HTERT RPE-1 (cell line): Measurements from ENCODE around the gene S100A1.
"Not testable (repeated sequence)": the region's sequence is repeated elsewhere in the genome, so short reads cannot be mapped to it uniquely, and the experiment has no call there.

Experiments
- in situ Hi-C: fragments of 300-500 bp; cut with MboI; formaldehyde crosslinking; loops from 4 replicates; pipeline ENCODE4 v1.14.3; 2020; ENCODE audit warnings: low sequenced_read_pairs

S100A1 gene

GRCh38 chr1:153629971-153630370 lies 1.7 kb downstream of the S100A1 start:
- in situ Hi-C loops = no loop called here

DNA sequence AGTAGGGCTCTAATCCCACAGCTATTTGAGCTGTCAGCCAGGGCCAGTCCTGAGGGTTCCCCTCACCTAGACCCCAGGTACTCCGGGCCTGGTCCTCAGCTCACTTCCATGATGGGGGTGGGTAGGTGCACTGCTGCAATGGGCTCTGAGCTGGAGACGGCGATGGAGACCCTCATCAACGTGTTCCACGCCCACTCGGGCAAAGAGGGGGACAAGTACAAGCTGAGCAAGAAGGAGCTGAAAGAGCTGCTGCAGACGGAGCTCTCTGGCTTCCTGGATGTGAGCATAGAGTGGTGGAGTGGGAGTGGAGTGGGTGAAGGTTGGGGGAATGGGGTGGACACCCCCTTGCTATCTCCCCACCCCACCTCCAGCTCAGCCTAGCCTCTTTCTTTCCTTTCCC lies 2.1 kb downstream of the S100A1 start:
- in situ Hi-C loops = no loop called here

DNA sequence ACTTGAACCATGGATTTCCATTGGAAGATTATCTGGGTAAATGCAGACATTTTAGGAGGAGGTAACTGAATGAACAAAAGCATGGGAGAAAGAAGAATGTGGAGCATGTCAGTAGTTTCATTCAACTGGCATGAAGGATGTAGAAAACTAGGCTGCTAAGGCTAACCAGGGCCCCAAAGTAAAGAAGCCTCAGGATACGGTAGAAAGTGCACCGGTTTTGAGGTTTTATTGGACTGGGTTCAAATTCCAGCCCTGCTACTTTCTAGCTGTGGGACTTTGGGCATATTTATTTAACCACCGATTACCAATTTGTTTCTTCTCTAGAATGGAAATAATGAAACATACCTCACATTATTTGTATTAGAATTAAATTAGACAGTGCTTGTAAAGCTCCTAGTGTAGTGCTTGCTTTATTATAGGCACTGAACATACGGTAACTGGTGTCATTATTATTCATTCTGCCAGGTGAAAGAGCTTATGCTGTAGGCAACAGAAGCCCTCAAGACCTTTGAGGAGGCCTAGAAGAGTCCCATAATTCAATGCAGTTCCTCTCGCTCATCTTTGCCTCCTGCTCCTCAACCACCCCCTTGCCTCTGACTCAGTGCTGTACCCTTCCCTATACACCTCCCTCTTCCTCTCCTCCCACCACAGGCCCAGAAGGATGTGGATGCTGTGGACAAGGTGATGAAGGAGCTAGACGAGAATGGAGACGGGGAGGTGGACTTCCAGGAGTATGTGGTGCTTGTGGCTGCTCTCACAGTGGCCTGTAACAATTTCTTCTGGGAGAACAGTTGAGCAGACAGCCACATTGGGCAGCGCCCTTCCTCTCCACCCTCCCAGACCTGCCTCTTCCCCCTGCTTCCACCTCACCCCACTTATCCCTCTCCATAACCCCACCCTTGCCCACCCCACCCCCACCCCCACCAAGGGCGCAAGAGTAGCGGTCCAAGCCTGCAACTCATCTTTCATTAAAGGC lies 3.1 kb downstream of the S100A1 start:
- in situ Hi-C loops = no loop called here

GRCh38 chr1:153633161-153633753 lies 5.0 kb downstream of the S100A1 start:
- in situ Hi-C loops = no loop called here

- in situ Hi-C loops = no loop called here
Observed at GRCh38 chr1:153633754-153634665, 5.8 kb downstream of the S100A1 start, which contains the start of gene CHTOP. CHTOP (plus strand) TSS chr1:153634066; CDS start chr1:153636589, 2,523 bp downstream.

DNA sequence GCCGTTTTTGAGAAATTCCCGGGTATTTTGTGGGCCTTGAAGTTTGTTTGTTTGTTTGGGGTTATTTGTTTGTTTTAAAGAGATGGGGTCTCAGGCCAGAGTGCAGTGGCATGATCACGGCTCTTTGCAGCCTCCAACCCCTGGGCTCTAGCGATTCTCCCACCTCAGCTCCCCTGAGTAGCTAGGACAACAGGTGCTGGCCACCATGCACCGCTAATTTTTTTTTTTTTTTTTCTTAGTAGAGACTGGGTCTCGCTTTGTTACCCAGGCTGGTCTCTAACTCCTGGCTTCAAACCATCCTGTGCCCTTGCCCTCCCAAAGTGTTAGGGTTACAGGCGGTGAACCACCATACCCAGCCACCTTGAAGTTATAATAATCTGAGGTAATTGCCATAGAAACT lies 7.6 kb downstream of the S100A1 start:
- in situ Hi-C loops = no loop called here

- in situ Hi-C loops = no loop called here
Observed at GRCh38 chr1:153636312-153636711, 8.1 kb downstream of the S100A1 start.

DNA sequence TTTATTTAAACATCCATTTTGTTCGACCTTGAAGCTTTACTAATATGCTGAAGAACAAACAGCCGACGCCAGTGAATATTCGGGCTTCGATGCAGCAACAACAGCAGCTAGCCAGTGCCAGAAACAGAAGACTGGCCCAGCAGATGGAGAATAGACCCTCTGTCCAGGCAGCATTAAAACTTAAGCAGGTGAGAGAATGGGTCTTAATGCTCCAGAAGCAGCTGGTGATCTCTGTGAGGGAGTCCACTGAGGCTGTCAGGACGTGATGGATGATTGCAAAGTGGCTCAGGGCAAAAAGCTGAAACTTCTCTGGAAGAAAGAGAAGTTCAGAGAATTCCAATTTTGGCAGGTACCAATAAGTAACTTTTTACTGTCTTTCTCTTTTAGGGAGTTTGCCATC lies 10.0 kb downstream of the S100A1 start:
- in situ Hi-C loops = no loop called here

- in situ Hi-C loops = no loop called here
Observed at GRCh38 chr1:153639280-153639679, 11.0 kb downstream of the S100A1 start.

GRCh38 chr1:153640213-153640612 lies 12.0 kb downstream of the S100A1 start:
- in situ Hi-C loops = not testable (repeated sequence)

GRCh38 chr1:153640861-153641260 lies 12.6 kb downstream of the S100A1 start:
- in situ Hi-C loops = no loop called here

GRCh38 chr1:153642161-153642560 lies 13.9 kb downstream of the S100A1 start:
- in situ Hi-C loops = no loop called here

GRCh38 chr1:153643100-153643499 lies 14.9 kb downstream of the S100A1 start:
- in situ Hi-C loops = no loop called here

DNA sequence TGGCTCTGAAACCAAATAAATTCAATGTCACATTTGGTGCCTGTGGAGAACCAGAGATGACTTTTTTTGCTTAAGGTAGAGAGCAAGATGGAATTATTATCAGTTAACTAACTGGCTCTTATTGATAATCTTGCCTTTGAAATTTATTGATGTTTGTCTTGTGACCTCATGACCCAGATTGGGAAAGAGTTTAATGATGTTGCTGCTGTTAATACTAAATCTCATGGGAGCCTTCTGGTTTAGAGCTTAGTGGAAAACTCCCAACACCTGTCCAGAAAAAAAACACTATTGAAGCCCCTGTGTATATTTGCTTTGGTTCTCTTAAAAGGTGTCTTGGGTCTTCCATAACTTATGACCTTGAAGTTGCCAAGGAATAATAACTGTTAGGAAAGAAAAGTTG lies 15.6 kb downstream of the S100A1 start:
- in situ Hi-C loops = no loop called here

DNA sequence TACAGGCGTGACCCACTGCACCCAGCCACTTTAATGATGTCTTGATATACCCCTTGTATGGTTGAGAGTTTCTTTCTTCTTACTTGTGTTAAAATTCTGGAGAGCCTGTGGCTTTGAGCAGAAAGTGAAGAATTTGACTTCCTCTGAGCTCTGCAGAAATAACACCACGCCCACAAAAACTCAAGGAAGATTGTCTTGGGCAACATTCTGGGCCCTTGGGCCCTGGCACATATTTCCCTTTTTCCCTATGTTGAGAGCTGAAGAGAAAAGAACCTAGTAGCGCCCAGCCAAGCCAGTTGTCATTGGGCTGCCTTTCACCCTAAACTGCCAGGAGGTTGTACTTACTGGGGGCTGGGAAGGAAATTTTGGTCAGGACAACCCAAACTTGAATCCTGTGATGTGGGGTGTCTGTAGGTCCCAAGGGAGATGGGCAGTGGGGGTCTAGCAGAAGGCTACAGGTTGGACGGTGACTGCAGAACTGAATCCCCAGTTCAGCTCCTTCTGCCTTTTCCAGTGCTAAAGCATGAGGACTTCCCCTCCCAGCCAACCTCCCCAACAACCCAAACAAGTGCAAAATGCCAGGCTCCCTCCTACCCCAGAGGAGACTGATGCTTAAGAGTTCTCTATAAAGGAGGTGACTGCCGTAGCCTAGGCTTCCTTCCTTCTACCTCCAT lies 18.6 kb downstream of the S100A1 start:
- in situ Hi-C loops = no loop called here

GRCh38 chr1:153647346-153647714 lies 19.1 kb downstream of the S100A1 start:
- in situ Hi-C loops = no loop called here

GRCh38 chr1:153648000-153648643 lies 19.9 kb downstream of the S100A1 start:
- in situ Hi-C loops = no loop called here

GRCh38 chr1:153649137-153649862 lies 21.1 kb downstream of the S100A1 start:
- in situ Hi-C loops = no loop called here

- in situ Hi-C loops = no loop called here
Observed at GRCh38 chr1:153649863-153650235, 21.6 kb downstream of the S100A1 start.
